H1 (cell line): ENCODE data around the gene ANKRD29. TPM values are rescaled to one million over a fixed set of nuclear protein-coding genes. Genes with fewer than 3 reads are reported as not detected.

Source experiments
- CTCF ChIA-PET: fragments of 300-600 bp; sonication (Branson Sonifier 250); formaldehyde crosslinking; loops from one replicate; lab custom pipeline; 2021; ENCODE audit not compliant: partially characterized antibody; lab: Charles Lee
- POLR2A ChIA-PET: fragments of 300-600 bp; sonication (Branson Sonifier 250); formaldehyde crosslinking; loops from one replicate; lab custom pipeline; 2021; ENCODE audit warnings: inconsistent platforms; ENCODE audit not compliant: partially characterized antibody; lab: Charles Lee
- DNase-seq, 2 experiments: peaks; one replicate each; pipeline versions ENCODE4 v3.0.0 to v3.0.0-alpha.2; 2010 to 2022; ENCODE audit warnings: low spot score in 2 of 2, low read depth in 1 of 2, mixed read lengths in 1 of 2
- FAIRE-seq: peaks from 2 replicates; lab custom pipeline; 2011; peaks lifted over from hg19 to GRCh38; lab: Jason Lieb, UNC
- H2AFZ ChIP-seq: 2 replicates; pipeline ENCODE4 v1.8.1; 2012; ENCODE audit warnings: low read length, inconsistent platforms
- H2AK5ac ChIP-seq: 2 replicates; pipeline ENCODE4 v1.6.1; 2013; ENCODE audit warnings: low read depth, low read length
- H2BK120ac ChIP-seq: replicated peaks from 2 replicates; pipeline ENCODE3; 2013; ENCODE audit warnings: low read depth, low read length, inconsistent platforms
- H2BK12ac ChIP-seq: 2 replicates; pipeline ENCODE4 v1.6.1; 2013; ENCODE audit warnings: low read depth, low read length
- H2BK15ac ChIP-seq: 2 replicates; pipeline ENCODE4 v1.6.1; 2013; ENCODE audit warnings: low read length
- H2BK20ac ChIP-seq: 2 replicates; pipeline ENCODE4 v1.6.1; 2013; ENCODE audit warnings: low read length
- H2BK5ac ChIP-seq: 2 replicates; pipeline ENCODE4 v1.6.1; 2013; ENCODE audit warnings: low read depth, low read length
- H3K14ac ChIP-seq: 2 replicates; pipeline ENCODE4 v1.6.1; 2013; ENCODE audit warnings: inconsistent platforms; ENCODE audit not compliant: insufficient read length
- H3K18ac ChIP-seq: 2 replicates; pipeline ENCODE4 v1.6.1; 2013; ENCODE audit warnings: low read length; ENCODE audit errors: extremely low read depth
- H3K23ac ChIP-seq: 2 replicates; pipeline ENCODE4 v1.6.1; 2013; ENCODE audit warnings: inconsistent platforms; ENCODE audit not compliant: insufficient read length
- H3K23me2 ChIP-seq: 2 replicates; pipeline ENCODE4 v1.6.1; 2013; ENCODE audit warnings: low read depth, low read length
- H3K27ac ChIP-seq: 2 replicates; pipeline ENCODE4 v1.6.1; 2011; ENCODE audit warnings: low read depth, low read length, inconsistent platforms
- H3K27me3 ChIP-seq, 4 experiments: replicated peaks in 1 of 4; 1 replicate in 1 of 4; 2 replicates in 3 of 4; pipeline versions ENCODE4 v1.6.1 to v1.8.1; 2011 to 2013; ENCODE audit warnings: low read length in 3 of 4, mild to moderate bottlenecking in 3 of 4, inconsistent platforms in 2 of 4, mixed read lengths in 2 of 4, moderate library complexity in 1 of 4; ENCODE audit not compliant: control insufficient read depth in 3 of 4, insufficient read depth in 3 of 4; ENCODE audit errors: extremely low read depth in 1 of 4
- H3K36me3 ChIP-seq, 4 experiments: 2 replicates each; pipeline versions ENCODE4 v1.6.1 to v1.8.1; 2011 to 2013; ENCODE audit warnings: mild to moderate bottlenecking in 4 of 4, low read length in 3 of 4, moderate library complexity in 2 of 4, control low read depth in 1 of 4, inconsistent platforms in 1 of 4; ENCODE audit not compliant: insufficient read depth in 4 of 4, control insufficient read depth in 2 of 4
- H3K4ac ChIP-seq: replicated peaks from 2 replicates; pipeline ENCODE3; 2013; ENCODE audit warnings: low read length, low read depth, mixed read lengths, inconsistent platforms; ENCODE audit not compliant: insufficient read length
- H3K4me1 ChIP-seq, 4 experiments: replicated peaks in 1 of 4; 1 replicate in 1 of 4; 2 replicates in 3 of 4; pipeline versions ENCODE4 v1.6.1 to v1.8.1; 2011 to 2013; ENCODE audit warnings: low read length in 3 of 4, inconsistent platforms in 2 of 4, mixed read lengths in 1 of 4; ENCODE audit not compliant: insufficient read depth in 4 of 4, control insufficient read depth in 3 of 4
- H3K4me2 ChIP-seq, 2 experiments: 2 replicates each; pipeline versions ENCODE4 v1.6.1 to v1.8.1; 2011 to 2013; ENCODE audit warnings: low read depth in 2 of 2, low read length in 2 of 2, control low read depth in 1 of 2, inconsistent platforms in 1 of 2, mild to moderate bottlenecking in 1 of 2; ENCODE audit not compliant: insufficient read depth in 1 of 2
- H3K4me3 ChIP-seq, 4 experiments: fragments of 200-600, 300-600 bp in 1 of 4; sonication (generic), shearing (Covaris generic), sonication (Bioruptor Twin) in 1 of 4; 2 replicates each; pipeline versions ENCODE4 v1.5.1 to v1.8.1; 2011 to 2016; ENCODE audit warnings: low read length in 4 of 4, low read depth in 3 of 4, control low read depth in 2 of 4, inconsistent platforms in 2 of 4, mild to moderate bottlenecking in 2 of 4, mixed read lengths in 1 of 4, moderate library complexity in 1 of 4; ENCODE audit not compliant: insufficient read depth in 2 of 4; ENCODE audit errors: extremely low read depth in 1 of 4
- H3K56ac ChIP-seq: replicated peaks from 2 replicates; pipeline ENCODE3; 2013; ENCODE audit warnings: low read depth, mild to moderate bottlenecking, mixed read lengths, low read length, inconsistent platforms; ENCODE audit not compliant: insufficient read length
- H3K79me1 ChIP-seq: 2 replicates; pipeline ENCODE4 v1.6.1; 2013; ENCODE audit warnings: low read depth, low read length, control low read depth
- H3K79me2 ChIP-seq, 2 experiments: 2 replicates each; pipeline versions ENCODE4 v1.6.1 to v1.8.1; 2012 to 2013; ENCODE audit warnings: low read length in 2 of 2, mild to moderate bottlenecking in 2 of 2, inconsistent platforms in 1 of 2; ENCODE audit not compliant: insufficient read depth in 2 of 2, control insufficient read depth in 1 of 2
- H3K9ac ChIP-seq, 4 experiments: replicated peaks in 1 of 4; 1 replicate in 1 of 4; 2 replicates in 3 of 4; pipeline versions ENCODE4 v1.6.1 to v1.8.1; 2011 to 2013; ENCODE audit warnings: low read depth in 3 of 4, low read length in 3 of 4, control low read depth in 2 of 4, mild to moderate bottlenecking in 2 of 4, moderate library complexity in 2 of 4, inconsistent platforms in 1 of 4; ENCODE audit errors: extremely low read depth in 1 of 4
- H3K9me3 ChIP-seq, 2 experiments: 2 replicates each; pipeline versions ENCODE4 v1.6.1 to v1.8.1; 2012 to 2013; ENCODE audit warnings: mild to moderate bottlenecking in 2 of 2, moderate library complexity in 2 of 2, control low read depth in 1 of 2, inconsistent platforms in 1 of 2, low read depth in 1 of 2, low read length in 1 of 2, mixed read lengths in 1 of 2; ENCODE audit not compliant: insufficient read depth in 2 of 2
- H4K20me1 ChIP-seq, 2 experiments: replicated peaks in 1 of 2; 2 replicates each; pipeline versions ENCODE3 to v1.8.1; 2011 to 2013; ENCODE audit warnings: inconsistent platforms in 2 of 2, low read length in 2 of 2, mild to moderate bottlenecking in 1 of 2; ENCODE audit not compliant: insufficient read depth in 2 of 2, control insufficient read depth in 1 of 2
- H4K5ac ChIP-seq: 2 replicates; pipeline ENCODE4 v1.6.1; 2013; ENCODE audit warnings: low read length, low read depth, mixed read lengths, inconsistent platforms; ENCODE audit not compliant: insufficient read length
- H4K8ac ChIP-seq: 2 replicates; pipeline ENCODE4 v1.8.0; 2013; ENCODE audit warnings: mild to moderate bottlenecking, moderate library complexity, low read length, inconsistent platforms; ENCODE audit not compliant: insufficient read depth; ENCODE audit errors: extremely low read depth
- H4K91ac ChIP-seq: replicated peaks from 2 replicates; pipeline ENCODE3; 2013; ENCODE audit warnings: low read length, mixed read lengths, inconsistent platforms; ENCODE audit not compliant: insufficient read length
- BACH1 ChIP-seq: IDR thresholded peaks from 2 replicates; pipeline ENCODE4 v1.6.1; 2012; ENCODE audit warnings: low read length, improper control_type of control experiment
- BCL11A ChIP-seq, 2 experiments: IDR thresholded peaks; one replicate each; pipeline ENCODE4 v1.6.1; 2011; ENCODE audit warnings: low read depth in 2 of 2, low read length in 2 of 2, mild to moderate bottlenecking in 2 of 2
- EGR1 ChIP-seq: IDR thresholded peaks from 2 replicates; pipeline ENCODE4 v1.6.1; 2011; ENCODE audit warnings: low read depth, low read length, borderline replicate concordance
- GABPA ChIP-seq: IDR thresholded peaks from 2 replicates; pipeline ENCODE4 v1.6.1; 2011; ENCODE audit warnings: mild to moderate bottlenecking, low read length, moderate library complexity, borderline replicate concordance; ENCODE audit not compliant: insufficient read depth
- KDM5A ChIP-seq: fragments of 200-600 bp; IDR thresholded peaks from 2 replicates; pipeline ENCODE4 v1.7.1; 2012; ENCODE audit warnings: mild to moderate bottlenecking, low read length, inconsistent platforms, mixed read lengths
- MAFK ChIP-seq: IDR thresholded peaks from 2 replicates; pipeline ENCODE4 v1.6.1; 2012; ENCODE audit warnings: low read depth, mild to moderate bottlenecking, improper control_type of control experiment, low read length
- NRF1 ChIP-seq: IDR thresholded peaks from 2 replicates; pipeline ENCODE4 v1.6.1; 2011; ENCODE audit warnings: mild to moderate bottlenecking, low read depth, low read length, improper control_type of control experiment
- PHF8 ChIP-seq: fragments of 200-600 bp; sonication (generic); conservative IDR thresholded peaks from 2 replicates; pipeline ENCODE4 v1.7.1; 2012; ENCODE audit warnings: low read depth, mild to moderate bottlenecking, inconsistent platforms, low read length, moderate library complexity
- POU5F1 ChIP-seq: IDR thresholded peaks from 2 replicates; pipeline ENCODE4 v1.6.1; 2011; ENCODE audit warnings: low read depth, mild to moderate bottlenecking, low read length, moderate library complexity
- SIN3A ChIP-seq, 2 experiments: IDR thresholded peaks in 1 of 2; conservative IDR thresholded peaks in 1 of 2; 2 replicates each; pipeline ENCODE4 v1.6.1; 2011 to 2012; ENCODE audit warnings: low read length in 2 of 2, improper control_type of control experiment in 1 of 2, low read depth in 1 of 2, mild to moderate bottlenecking in 1 of 2
- SUZ12 ChIP-seq: fragments of 200-600 bp; sonication (generic); IDR thresholded peaks from 2 replicates; pipeline ENCODE4 v1.6.1; 2012; ENCODE audit warnings: mild to moderate bottlenecking, inconsistent platforms, low read length, moderate library complexity, mixed read lengths
- WGBS, 2 experiments: shearing (Covaris generic) in 1 of 2; methylation state at CpG; one replicate each; pipeline versions ENCODE4 v1.1.6 to v1.1.7; 2013 to 2015; ENCODE audit warnings: low lambda C conversion rate in 2 of 2, mixed read lengths in 2 of 2, inconsistent platforms in 1 of 2, low coverage in 1 of 2, missing lambda C conversion rate in 1 of 2; ENCODE audit not compliant: insufficient replicate concordance in 2 of 2, insufficient coverage in 1 of 2, insufficient read length in 1 of 2; ENCODE audit errors: extremely low coverage in 1 of 2, missing lambda C conversion rate in 1 of 2; 5-methylcytosine and 5-hydroxymethylcytosine counted together
- polyA plus RNA-seq, 7 experiments: library from polyadenylated mRNA; depleted of rRNA in 3 of 7; stranded (reverse) in 5 of 7; unstranded in 2 of 7; fragments of >200 nt in 5 of 7; fragments of 200-250 nt in 2 of 7; gene quantifications; 1 replicate in 5 of 7; 2 replicates in 1 of 7; 4 replicates in 1 of 7; pipeline versions ENCODE4 v1.2.1 to v1.2.3, GENCODE V29; 2011 to 2013; ENCODE audit warnings: missing spikeins in 2 of 7, mixed read lengths in 2 of 7
- total RNA-seq: library from RNA; stranded (reverse); fragmentation: NEBNext Ultra II Directional; extraction: Animal tissue kit (Norgen Biotek cat#: 25700); gene quantifications from 2 replicates; pipeline ENCODE4 v1.2.1, GENCODE V29; 2021

The ANKRD29 gene
- total and polyA plus RNA-seq, 2 of the 8 experiments (the other 6 are each of a cell fraction or from before 2014, with no cell fraction given), result 3.0 to 7.3 TPM

- no peak overlapping the region for H2BK20ac ChIP-seq
- ChIA-PET CTCF (interaction anchor here (0.6 to 4.0 kb wide), 4 partner anchors 9 to 66 kb away, joined by 3 to 30 read pairs (median 4); no protein-coding TSS in a partner anchor), POLR2A (interaction anchor here (1.0 kb wide), 1 partner anchor 23 kb away, joined by 4 read pairs; no protein-coding TSS in a partner anchor)
- no peak for DNase-seq
- peaks cover 6 to 12% (median 10%) of the 10 kb centered on the region in 4 experiments; a peak in 6 of 7 replicates for H3K27me3 ChIP-seq
- H2BK15ac ChIP-seq, result no peak overlapping the region
- peaks cover 0 to 7% (median 2%) of the 10 kb centered on the region in 4 experiments; a peak in 3 of 7 replicates for H3K4me1 ChIP-seq
- no peak overlapping the region for H3K27ac ChIP-seq
- H3K18ac ChIP-seq, result no peak overlapping the region
- no peak for FAIRE-seq
- H3K14ac ChIP-seq, result no peak overlapping the region
- H2BK12ac ChIP-seq, result no peak overlapping the region
- no peak overlapping the region for H2AK5ac ChIP-seq
- no peak overlapping the region for H3K4ac ChIP-seq
- H3K23ac ChIP-seq, result no peak overlapping the region
- no peak overlapping the region for H3K4me2 ChIP-seq
- no peaks in the 10 kb centered on the region for H3K79me1 ChIP-seq
- 86% methylated on average over 4 of the region's 4 CpGs; no CpG with 5 or more reads in 1 of the 2 experiments for WGBS, 2 experiments
- no peaks in the 10 kb centered on the region for H4K20me1 ChIP-seq
- H4K8ac ChIP-seq, result no peak overlapping the region
- H3K23me2 ChIP-seq, result peaks cover 4% of the 10 kb centered on the region; the same call in 1 of the 2 replicates
- H3K4me3 ChIP-seq, result no peak overlapping the region
- H2BK5ac ChIP-seq, result no peak overlapping the region
- no peak overlapping the region for H3K56ac ChIP-seq
- H3K79me2 ChIP-seq, result no peaks in the 10 kb centered on the region
- no peaks in the 10 kb centered on the region for H3K9me3 ChIP-seq
- no peaks in the 10 kb centered on the region for H3K36me3 ChIP-seq
- TF ChIP-seq BACH1 (no peak), PHF8 (no peak), EGR1 (no peak), GABPA (no peak), SIN3A (conservative IDR thresholded peaks at IDR 0.05 in 1 of 2, IDR thresholded peaks at IDR 0.05 in 1 of 2; ENCODE audit: low read depth in 1 of 2, low read length in 2 of 2) (no peak), BCL11A (IDR thresholded peaks at IDR 0.05; ENCODE audit: low read depth in 2 of 2, low read length in 2 of 2) (no peak), POU5F1 (no peak), SUZ12 (no peak), KDM5A (no peak), MAFK (no peak), NRF1 (no peak)
- H4K5ac ChIP-seq, result no peak overlapping the region
- no peak overlapping the region for H2BK120ac ChIP-seq
- H3K9ac ChIP-seq, result no peak overlapping the region
- H2AFZ ChIP-seq, result no peak overlapping the region
- H4K91ac ChIP-seq, result no peak overlapping the region
Observed at GRCh38 chr18:23694637-23695430, 32.1 kb upstream of the ANKRD29 start.
